ENCODE data around the gene PRAC2.

PRAC2 gene

DNA sequence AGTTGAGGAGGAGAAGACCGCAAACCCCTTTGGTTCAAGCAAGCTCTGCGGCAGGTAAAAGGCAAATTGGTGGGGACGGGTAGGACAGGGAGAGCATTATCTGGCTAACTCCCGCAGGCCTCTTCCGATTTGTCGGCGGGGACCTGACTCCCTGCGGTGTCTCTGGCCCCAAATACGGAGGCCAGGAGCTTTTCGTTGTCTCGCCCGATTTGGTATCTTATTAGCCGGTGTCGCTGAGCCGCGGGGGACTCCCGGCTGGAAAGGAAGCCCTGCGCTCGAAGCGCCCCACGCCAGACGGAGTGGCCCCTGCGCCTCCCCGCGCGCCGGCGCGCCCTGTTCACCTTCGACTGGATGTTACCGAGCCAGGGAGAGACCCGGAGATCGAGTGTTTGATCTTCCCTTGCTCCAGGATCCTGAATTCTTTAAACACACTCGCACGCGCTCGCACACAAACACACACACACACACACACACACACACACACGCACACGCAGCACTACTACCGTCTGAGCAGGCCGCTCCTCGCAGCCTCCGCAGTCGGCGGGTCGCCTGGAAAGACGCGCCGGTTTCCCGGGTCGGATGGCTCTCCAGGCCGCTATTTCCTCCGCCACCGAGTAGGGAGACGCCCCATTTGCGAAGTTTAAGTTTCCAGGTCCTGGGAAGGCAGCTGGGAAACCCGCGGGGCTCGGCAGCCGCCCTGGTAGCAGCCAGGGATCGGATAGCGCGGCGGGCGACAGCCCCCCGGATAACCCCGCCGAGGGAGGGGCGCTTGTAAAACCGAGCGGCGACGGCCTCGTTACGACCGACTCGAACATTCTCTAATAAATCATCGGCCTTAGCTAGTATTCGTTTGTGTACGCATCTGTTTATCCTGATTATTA is 4.0 kb upstream of the PRAC2 start:
- TF ChIP-seq ZBTB7A (IDR thresholded peaks at IDR 0.05; ENCODE audit: low read depth) (no peak), CREB1 (IDR thresholded peaks at IDR 0.05; ENCODE audit: low read depth) (no peak), CEBPB (IDR thresholded peaks at IDR 0.05) (no peak), TEAD4 (IDR thresholded peaks at IDR 0.05) (no peak), NFIC (IDR thresholded peaks at IDR 0.05) (no peak), TAF1 (IDR thresholded peaks at IDR 0.05; ENCODE audit: low read depth) (no peak), FOXM1 (IDR thresholded peaks at IDR 0.05; ENCODE audit: borderline replicate concordance, low read depth) (no peak), TCF12 (IDR thresholded peaks at IDR 0.05; ENCODE audit: low read depth) (no peak), RAD21 (IDR thresholded peaks at IDR 0.05; ENCODE audit: low read depth) (no peak)
- TF ChIP-seq, protein P1, sequence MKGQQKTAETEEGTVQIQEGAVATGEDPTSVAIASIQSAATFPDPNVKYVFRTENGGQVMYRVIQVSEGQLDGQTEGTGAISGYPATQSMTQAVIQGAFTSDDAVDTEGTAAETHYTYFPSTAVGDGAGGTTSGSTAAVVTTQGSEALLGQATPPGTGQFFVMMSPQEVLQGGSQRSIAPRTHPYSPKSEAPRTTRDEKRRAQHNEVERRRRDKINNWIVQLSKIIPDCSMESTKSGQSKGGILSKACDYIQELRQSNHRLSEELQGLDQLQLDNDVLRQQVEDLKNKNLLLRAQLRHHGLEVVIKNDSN (IDR thresholded peaks at IDR 0.05), result no peak

- TF ChIP-seq TAF1 (IDR thresholded peaks at IDR 0.05; ENCODE audit: low read depth) (no peak), TEAD4 (IDR thresholded peaks at IDR 0.05) (no peak), TCF12 (IDR thresholded peaks at IDR 0.05; ENCODE audit: low read depth) (no peak), ZBTB7A (IDR thresholded peaks at IDR 0.05; ENCODE audit: low read depth) (no peak)
These were observed 3.2 kb upstream of the PRAC2 start for GRCh38 chr17:48719642-48720265.

GRCh38 chr17:48720266-48721008 is 2.5 kb upstream of the PRAC2 start:
- TF ChIP-seq RAD21 (IDR thresholded peaks at IDR 0.05; ENCODE audit: low read depth), result no peak
- no peak for TF ChIP-seq CEBPB (IDR thresholded peaks at IDR 0.05)
- TF ChIP-seq, protein P2, sequence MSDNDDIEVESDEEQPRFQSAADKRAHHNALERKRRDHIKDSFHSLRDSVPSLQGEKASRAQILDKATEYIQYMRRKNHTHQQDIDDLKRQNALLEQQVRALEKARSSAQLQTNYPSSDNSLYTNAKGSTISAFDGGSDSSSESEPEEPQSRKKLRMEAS (IDR thresholded peaks at IDR 0.05), result no peak
- no peak for TF ChIP-seq TCF12 (IDR thresholded peaks at IDR 0.05; ENCODE audit: low read depth)
- no peak for TF ChIP-seq EGR1 (IDR thresholded peaks at IDR 0.05)
- TF ChIP-seq, protein P1 (IDR thresholded peaks at IDR 0.05), result no peak
- no peak for TF ChIP-seq EP300 (IDR thresholded peaks at IDR 0.05; ENCODE audit: borderline replicate concordance)
- TF ChIP-seq, protein P3, sequence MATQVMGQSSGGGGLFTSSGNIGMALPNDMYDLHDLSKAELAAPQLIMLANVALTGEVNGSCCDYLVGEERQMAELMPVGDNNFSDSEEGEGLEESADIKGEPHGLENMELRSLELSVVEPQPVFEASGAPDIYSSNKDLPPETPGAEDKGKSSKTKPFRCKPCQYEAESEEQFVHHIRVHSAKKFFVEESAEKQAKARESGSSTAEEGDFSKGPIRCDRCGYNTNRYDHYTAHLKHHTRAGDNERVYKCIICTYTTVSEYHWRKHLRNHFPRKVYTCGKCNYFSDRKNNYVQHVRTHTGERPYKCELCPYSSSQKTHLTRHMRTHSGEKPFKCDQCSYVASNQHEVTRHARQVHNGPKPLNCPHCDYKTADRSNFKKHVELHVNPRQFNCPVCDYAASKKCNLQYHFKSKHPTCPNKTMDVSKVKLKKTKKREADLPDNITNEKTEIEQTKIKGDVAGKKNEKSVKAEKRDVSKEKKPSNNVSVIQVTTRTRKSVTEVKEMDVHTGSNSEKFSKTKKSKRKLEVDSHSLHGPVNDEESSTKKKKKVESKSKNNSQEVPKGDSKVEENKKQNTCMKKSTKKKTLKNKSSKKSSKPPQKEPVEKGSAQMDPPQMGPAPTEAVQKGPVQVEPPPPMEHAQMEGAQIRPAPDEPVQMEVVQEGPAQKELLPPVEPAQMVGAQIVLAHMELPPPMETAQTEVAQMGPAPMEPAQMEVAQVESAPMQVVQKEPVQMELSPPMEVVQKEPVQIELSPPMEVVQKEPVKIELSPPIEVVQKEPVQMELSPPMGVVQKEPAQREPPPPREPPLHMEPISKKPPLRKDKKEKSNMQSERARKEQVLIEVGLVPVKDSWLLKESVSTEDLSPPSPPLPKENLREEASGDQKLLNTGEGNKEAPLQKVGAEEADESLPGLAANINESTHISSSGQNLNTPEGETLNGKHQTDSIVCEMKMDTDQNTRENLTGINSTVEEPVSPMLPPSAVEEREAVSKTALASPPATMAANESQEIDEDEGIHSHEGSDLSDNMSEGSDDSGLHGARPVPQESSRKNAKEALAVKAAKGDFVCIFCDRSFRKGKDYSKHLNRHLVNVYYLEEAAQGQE (IDR thresholded peaks at IDR 0.05; ENCODE audit: low read depth), result no peak
- no peak for TF ChIP-seq FOXM1 (IDR thresholded peaks at IDR 0.05; ENCODE audit: borderline replicate concordance, low read depth)
- TF ChIP-seq YY1 (IDR thresholded peaks at IDR 0.05; ENCODE audit: low read depth), result no peak
- no peak for TF ChIP-seq TAF1 (IDR thresholded peaks at IDR 0.05; ENCODE audit: low read depth)

DNA sequence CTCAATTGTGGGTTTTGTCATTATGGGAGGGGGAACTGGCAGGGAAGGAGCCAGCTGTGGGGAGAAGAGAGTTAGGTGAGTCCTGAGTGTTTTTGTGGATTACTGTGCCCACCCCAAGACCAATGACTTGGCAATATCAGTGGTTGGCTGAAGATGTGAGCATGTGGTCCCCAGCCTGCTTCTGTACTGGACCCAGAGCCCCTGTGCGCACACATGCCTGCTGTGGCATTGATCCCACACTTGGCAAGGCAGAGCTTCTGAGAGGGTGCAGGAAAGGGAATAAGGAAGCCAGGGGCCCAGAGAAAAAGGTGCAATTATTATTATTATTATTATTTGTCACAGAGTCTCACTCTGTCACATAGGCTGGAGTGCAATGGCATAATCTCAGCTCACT is 2.0 kb upstream of the PRAC2 start:
- TF ChIP-seq CREB1 (IDR thresholded peaks at IDR 0.05; ENCODE audit: low read depth) (no peak), TEAD4 (IDR thresholded peaks at IDR 0.05) (no peak), NFIC (IDR thresholded peaks at IDR 0.05) (no peak), YY1 (IDR thresholded peaks at IDR 0.05; ENCODE audit: low read depth) (no peak), FOXM1 (IDR thresholded peaks at IDR 0.05; ENCODE audit: borderline replicate concordance, low read depth) (no peak), EGR1 (IDR thresholded peaks at IDR 0.05) (no peak), CEBPB (IDR thresholded peaks at IDR 0.05) (no peak), ZBTB7A (IDR thresholded peaks at IDR 0.05; ENCODE audit: low read depth) (no peak), TCF12 (IDR thresholded peaks at IDR 0.05; ENCODE audit: low read depth) (no peak), RAD21 (IDR thresholded peaks at IDR 0.05; ENCODE audit: low read depth) (no peak), EP300 (IDR thresholded peaks at IDR 0.05; ENCODE audit: borderline replicate concordance) (no peak), TAF1 (IDR thresholded peaks at IDR 0.05; ENCODE audit: low read depth) (no peak)
- TF ChIP-seq, protein P1 (IDR thresholded peaks at IDR 0.05), result no peak
- TF ChIP-seq, protein P2 (IDR thresholded peaks at IDR 0.05), result no peak
- TF ChIP-seq, protein P3 (IDR thresholded peaks at IDR 0.05; ENCODE audit: low read depth), result no peak
